MCF 10A (cell line): ENCODE data around the gene ZCCHC9. TPM values are rescaled to one million over a fixed set of nuclear protein-coding genes. Genes with fewer than 3 reads are reported as not detected.

Experiments used
- BruUV-seq: library from RNA; stranded (reverse); fragments of 400-500 nt; replicated peaks from 2 replicates; lab custom pipeline; 2021; lab: Mats Ljungman, UMichigan
- CTCF ChIA-PET: fragments of 300-600 bp; sonication (Branson Sonifier 250); formaldehyde crosslinking; extraction: SDS; loops from one replicate; lab custom pipeline; 2021; ENCODE audit warnings: antibody characterized with exemption, inconsistent platforms; lab: Yijun Ruan, JAX
- POLR2A ChIA-PET: fragments of 300-600, 350-650 bp; sonication (Branson Sonifier 250); formaldehyde crosslinking; extraction: SDS; loops from one replicate; lab custom pipeline; 2020; ENCODE audit warnings: antibody characterized with exemption, inconsistent platforms; lab: Yijun Ruan, JAX
- DNase-seq: peaks from one replicate; pipeline ENCODE4 v3.0.0-alpha.2; 2018; ENCODE audit not compliant: unreplicated experiment
- H3K27ac Mint-ChIP-seq: one replicate; pipeline ENCODE4 v1.8.0; 2022; ENCODE audit warnings: mild to moderate bottlenecking, low read depth, mixed read lengths; ENCODE audit not compliant: unreplicated experiment
- H3K27me3 Mint-ChIP-seq: one replicate; pipeline ENCODE4 v1.8.0; 2022; ENCODE audit warnings: mixed read lengths; ENCODE audit not compliant: insufficient read depth, unreplicated experiment
- H3K36me3 Mint-ChIP-seq: one replicate; pipeline ENCODE4 v1.8.0; 2022; ENCODE audit warnings: mild to moderate bottlenecking, moderate library complexity, mixed read lengths; ENCODE audit not compliant: insufficient read depth, unreplicated experiment
- H3K4me1 Mint-ChIP-seq: one replicate; pipeline ENCODE4 v1.8.0; 2022; ENCODE audit warnings: mixed read lengths; ENCODE audit not compliant: insufficient read depth, unreplicated experiment
- H3K4me3 Mint-ChIP-seq: one replicate; pipeline ENCODE4 v1.8.0; 2022; ENCODE audit warnings: mild to moderate bottlenecking, moderate library complexity, mixed read lengths; ENCODE audit not compliant: unreplicated experiment
- H3K9me3 Mint-ChIP-seq: one replicate; pipeline ENCODE4 v1.8.0; 2022; ENCODE audit warnings: mixed read lengths; ENCODE audit not compliant: unreplicated experiment
- intact Hi-C: fragments of 100-400 bp; cut with micrococcal nuclease; formaldehyde crosslinking; loops from 2 replicates; pipeline ENCODE4 v1.14.1; 2022
- total RNA-seq: library from RNA; stranded (reverse); gene quantifications from 2 replicates; pipeline ENCODE4 v1.2.3, GENCODE V29; 2022
- TF ChIP-seq, protein P1 (sequence below): fragments of 200-600 bp; IDR thresholded peaks from one replicate; pipeline ENCODE4 v1.8.0; 2022; ENCODE audit warnings: antibody characterized with exemption, mild to moderate bottlenecking; ENCODE audit not compliant: unreplicated experiment

Gene ZCCHC9
- total RNA-seq, 1 experiment from 2014 or later: 31.5 TPM

DNA sequence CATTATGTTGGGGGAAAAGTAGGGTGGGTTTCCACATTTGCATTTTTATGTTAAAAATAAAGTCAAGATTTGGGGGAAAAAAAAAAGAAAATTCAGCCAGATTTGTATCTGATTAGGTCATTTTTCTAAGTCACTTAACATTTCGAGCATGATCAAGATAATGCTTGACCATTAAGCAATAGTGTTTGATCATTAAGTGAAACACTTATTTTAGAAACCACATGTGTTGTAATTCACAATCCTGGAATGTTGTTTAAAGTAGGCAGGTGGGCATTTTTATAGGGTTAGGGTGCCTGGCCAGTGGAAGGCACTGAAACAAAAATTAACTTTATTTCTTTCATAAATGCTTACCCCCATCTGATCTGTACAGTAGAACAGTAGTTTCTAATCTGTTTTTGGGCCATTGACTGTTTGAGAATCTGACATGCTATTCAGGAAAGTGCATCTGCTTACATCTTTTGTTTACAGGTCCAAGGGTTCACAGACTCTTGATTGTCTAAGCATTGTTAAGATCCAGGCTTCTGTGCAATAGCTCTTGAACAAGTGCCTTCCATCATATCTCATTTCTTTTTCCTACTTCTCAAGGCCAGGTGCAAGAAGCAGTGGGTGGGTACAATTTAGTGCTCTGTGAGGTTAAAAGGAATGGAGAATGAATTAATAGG, 9.1 kb downstream of the ZCCHC9 start:
- DNase-seq: no peak
- intact Hi-C loops: no loop called here
- H3K9me3 Mint-ChIP-seq: no peaks in the 10 kb centered on the region
- H3K4me1 Mint-ChIP-seq: peaks cover 5% of the 10 kb centered on the region
- H3K4me3 Mint-ChIP-seq: no peak overlapping the region
- no TSS peak for BruUV-seq
- ChIA-PET CTCF (interaction anchor here (1.0 kb wide), 1 partner anchor 11 kb away, joined by 3 read pairs; no protein-coding TSS in a partner anchor), POLR2A (no interaction called here)
- TF ChIP-seq, protein P1, sequence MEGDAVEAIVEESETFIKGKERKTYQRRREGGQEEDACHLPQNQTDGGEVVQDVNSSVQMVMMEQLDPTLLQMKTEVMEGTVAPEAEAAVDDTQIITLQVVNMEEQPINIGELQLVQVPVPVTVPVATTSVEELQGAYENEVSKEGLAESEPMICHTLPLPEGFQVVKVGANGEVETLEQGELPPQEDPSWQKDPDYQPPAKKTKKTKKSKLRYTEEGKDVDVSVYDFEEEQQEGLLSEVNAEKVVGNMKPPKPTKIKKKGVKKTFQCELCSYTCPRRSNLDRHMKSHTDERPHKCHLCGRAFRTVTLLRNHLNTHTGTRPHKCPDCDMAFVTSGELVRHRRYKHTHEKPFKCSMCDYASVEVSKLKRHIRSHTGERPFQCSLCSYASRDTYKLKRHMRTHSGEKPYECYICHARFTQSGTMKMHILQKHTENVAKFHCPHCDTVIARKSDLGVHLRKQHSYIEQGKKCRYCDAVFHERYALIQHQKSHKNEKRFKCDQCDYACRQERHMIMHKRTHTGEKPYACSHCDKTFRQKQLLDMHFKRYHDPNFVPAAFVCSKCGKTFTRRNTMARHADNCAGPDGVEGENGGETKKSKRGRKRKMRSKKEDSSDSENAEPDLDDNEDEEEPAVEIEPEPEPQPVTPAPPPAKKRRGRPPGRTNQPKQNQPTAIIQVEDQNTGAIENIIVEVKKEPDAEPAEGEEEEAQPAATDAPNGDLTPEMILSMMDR: no peak
- no peak overlapping the region for H3K27ac Mint-ChIP-seq
- H3K27me3 Mint-ChIP-seq: no peaks in the 10 kb centered on the region
- peaks cover 72% of the 10 kb centered on the region for H3K36me3 Mint-ChIP-seq

DNA sequence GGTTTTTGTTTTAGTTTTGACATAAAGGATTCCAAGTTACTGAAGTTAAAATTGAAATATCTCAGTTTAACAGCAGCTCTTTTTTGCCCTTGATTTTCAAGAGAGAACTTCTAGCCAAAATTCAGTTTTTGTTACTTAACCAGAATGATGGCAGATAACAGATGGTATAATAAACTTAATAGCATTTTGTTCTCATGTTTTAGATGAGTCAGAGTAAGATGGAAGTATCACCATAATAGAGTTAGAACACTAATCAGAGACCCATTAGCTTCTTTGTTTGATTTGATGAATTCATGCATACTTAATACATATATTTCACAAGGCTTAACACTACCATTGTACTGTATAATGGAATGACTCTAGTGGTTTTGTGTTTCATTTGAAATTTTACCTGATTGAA, 11.9 kb downstream of the ZCCHC9 start:
- TF ChIP-seq, protein P1: no peak
- Mint-ChIP-seq H3K9me3 (no peaks in the 10 kb centered on the region), H3K27me3 (no peaks in the 10 kb centered on the region), H3K27ac (no peak overlapping the region), H3K4me1 (peaks cover 5% of the 10 kb centered on the region), H3K4me3 (no peak overlapping the region), H3K36me3 (peaks cover 61% of the 10 kb centered on the region)
- intact Hi-C loops: no loop called here
- ChIA-PET CTCF (interaction anchor here (0.9 kb wide), 1 partner anchor 14 kb away, joined by 6 read pairs; no protein-coding TSS in a partner anchor), POLR2A (interaction anchor here (1.0 to 1.3 kb wide), 2 partner anchors 10 to 12 kb away, joined by 4 read pairs; partner anchors contain the start of gene ZCCHC9)
- BruUV-seq: no TSS peak
- no peak for DNase-seq

DNA sequence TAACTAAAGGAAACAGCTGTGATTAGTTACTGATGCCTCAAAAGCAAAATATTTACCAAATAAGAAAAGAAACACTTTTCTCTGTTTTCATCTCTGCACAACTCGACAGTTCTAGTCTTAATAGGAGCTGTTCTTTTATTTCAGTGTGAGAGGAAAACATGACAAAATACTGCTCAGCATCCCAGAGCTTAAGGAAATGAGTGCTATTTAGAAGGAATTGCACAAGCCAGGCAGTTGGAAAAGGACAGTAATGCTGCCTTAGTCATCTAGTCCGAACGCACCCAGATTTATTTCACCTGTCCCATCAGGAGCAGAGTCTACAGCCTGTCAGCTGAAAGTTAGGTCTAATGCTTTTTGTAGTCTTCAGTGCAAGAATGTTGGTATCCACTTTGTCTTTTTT, 12.3 kb downstream of the ZCCHC9 start:
- peaks cover 60% of the 10 kb centered on the region for H3K36me3 Mint-ChIP-seq
- no TSS peak for BruUV-seq
- ChIA-PET CTCF (interaction anchor here (0.9 kb wide), 1 partner anchor 14 kb away, joined by 6 read pairs; no protein-coding TSS in a partner anchor), POLR2A (interaction anchor here (1.0 to 1.3 kb wide), 2 partner anchors 10 to 12 kb away, joined by 4 read pairs; partner anchors contain the start of gene ZCCHC9)
- H3K4me1 Mint-ChIP-seq: peaks cover 5% of the 10 kb centered on the region
- H3K27me3 Mint-ChIP-seq: no peaks in the 10 kb centered on the region
- H3K4me3 Mint-ChIP-seq: no peak overlapping the region
- no peak overlapping the region for H3K27ac Mint-ChIP-seq
- TF ChIP-seq, protein P1: no peak
- no peaks in the 10 kb centered on the region for H3K9me3 Mint-ChIP-seq
- DNase-seq: no peak
- intact Hi-C loops: no loop called here

DNA sequence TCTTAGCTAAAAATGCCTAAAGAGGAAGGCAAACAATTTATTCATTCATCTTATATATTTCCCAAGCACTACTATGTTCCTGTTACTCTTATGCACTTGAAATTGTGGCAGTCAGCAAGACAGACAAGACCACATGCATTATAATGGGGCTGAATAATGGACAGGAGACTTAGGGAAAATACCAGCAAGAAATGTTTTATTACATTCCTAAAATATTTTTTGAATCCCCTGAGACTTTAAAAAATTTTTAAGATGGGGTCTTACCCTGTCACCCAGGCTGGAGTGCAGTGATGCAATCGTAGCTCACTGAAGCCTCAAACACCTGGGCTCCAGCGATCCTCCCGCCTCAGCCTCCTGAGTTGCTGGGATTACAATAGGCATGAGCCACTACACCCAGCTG, 13.2 kb downstream of the ZCCHC9 start:
- peaks cover 52% of the 10 kb centered on the region for H3K36me3 Mint-ChIP-seq
- CTCF ChIA-PET: no interaction called here

More for the DNA sequence above, 13.2 kb downstream of the ZCCHC9 start:
- intact Hi-C loops: no loop called here
- POLR2A ChIA-PET: interaction anchor here (1.3 kb wide), 1 partner anchor 11 kb away, joined by 4 read pairs; no protein-coding TSS in a partner anchor
- no TSS peak for BruUV-seq
- DNase-seq: no peak
- no peak overlapping the region for H3K27ac Mint-ChIP-seq
- TF ChIP-seq, protein P1: no peak
- H3K9me3 Mint-ChIP-seq: no peaks in the 10 kb centered on the region
- H3K4me1 Mint-ChIP-seq: peaks cover 5% of the 10 kb centered on the region
- H3K27me3 Mint-ChIP-seq: no peaks in the 10 kb centered on the region
- no peak overlapping the region for H3K4me3 Mint-ChIP-seq
